Activated naive CD4-positive, alpha-beta T cell treated with Interleukin-2 at 50 U/mL for 16 hours (primary cell): Measurements from ENCODE around the gene AVPI1.
"Not testable (repeated sequence)": the region's sequence is repeated elsewhere in the genome, so short reads cannot be mapped to it uniquely, and the experiment has no call there.

Source experiments
- DNase-seq: peaks from one replicate; pipeline ENCODE4 v3.0.0-alpha.2; 2020

AVPI1 gene

GRCh38 chr10:97640174-97640867, 46.7 kb downstream of the AVPI1 start, which contains the start of gene PI4K2A:
Gene PI4K2A (plus strand): TSS chr10:97640671. CDS start chr10:97640743, 72 bp downstream.
- DNase-seq = peak; percentile 99

DNA sequence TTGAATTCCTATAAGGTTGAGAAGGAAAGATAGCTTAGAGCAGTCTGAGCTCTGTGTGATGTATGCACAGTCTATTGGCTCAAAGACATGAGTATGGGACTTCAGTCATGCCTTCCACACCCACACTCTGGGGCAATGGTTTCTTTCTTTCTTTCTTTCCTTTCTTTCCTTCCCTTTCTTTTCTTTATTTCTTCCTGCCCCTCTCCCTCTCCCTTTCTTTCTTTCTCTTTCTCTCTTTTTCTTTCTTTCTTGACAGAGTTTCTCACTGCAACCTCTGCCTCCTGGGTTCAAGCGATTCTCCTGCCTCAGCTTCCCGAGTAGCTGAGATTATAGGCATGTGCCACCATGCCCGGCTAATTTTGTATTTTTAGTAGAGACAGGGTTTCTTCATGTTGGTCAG, 48.0 kb downstream of the AVPI1 start:
- not testable (repeated sequence) for DNase-seq

- DNase-seq = no peak
Measured at GRCh38 chr10:97635577-97635976, 51.5 kb downstream of the AVPI1 start.

- peak; percentile 11 for DNase-seq
Measured at GRCh38 chr10:97633921-97634320, 53.1 kb downstream of the AVPI1 start.

DNA sequence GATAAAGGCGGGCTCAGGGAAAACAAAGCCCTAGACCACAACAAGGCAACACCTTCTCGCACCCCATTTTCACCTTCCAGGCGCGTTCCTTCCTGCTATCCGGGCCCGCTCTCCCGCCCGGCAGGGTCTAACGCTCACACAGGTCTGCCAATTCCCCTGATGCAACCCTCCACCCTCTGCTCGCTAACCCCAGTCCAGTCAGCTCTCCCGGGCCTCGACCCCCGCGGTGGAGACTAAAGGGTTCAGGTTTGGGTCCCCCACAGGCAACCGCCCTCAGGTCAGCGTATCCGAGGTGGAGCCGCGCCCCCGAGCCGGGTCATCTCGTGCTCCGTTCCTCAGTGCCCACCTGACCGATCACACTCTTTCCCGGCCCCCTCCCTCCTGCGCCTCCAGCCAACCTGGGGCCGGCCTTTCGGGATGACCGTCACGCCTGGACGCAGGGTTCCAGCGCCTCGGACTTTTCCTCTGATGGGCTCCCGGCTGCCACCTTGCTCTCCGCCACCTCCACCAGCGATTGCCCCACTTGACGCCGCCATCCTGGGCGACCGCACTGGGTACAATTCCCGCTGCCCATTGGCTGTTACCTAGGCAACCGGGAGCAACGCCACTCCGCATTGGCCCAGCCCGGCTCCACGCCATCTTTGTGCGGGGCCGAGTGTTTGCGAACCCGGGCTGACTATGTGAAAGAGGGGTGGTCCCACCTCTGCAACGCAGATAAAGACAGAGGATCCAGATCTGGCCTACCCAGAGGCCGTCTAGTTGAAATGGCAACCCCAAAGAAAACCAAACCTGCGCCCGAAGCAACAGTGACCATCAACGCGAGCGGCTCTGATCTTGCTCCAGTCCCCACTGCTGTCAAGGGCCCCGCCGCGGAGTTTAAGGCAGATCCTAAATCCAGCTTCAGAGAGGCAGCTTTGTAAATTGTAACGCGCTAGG, 53.8 kb downstream of the AVPI1 start, which contains the start of gene MORN4:
TSS of gene MORN4 (minus strand) at position 552 of the 936 bp plus-strand sequence. CDS start 13,847 bp downstream, outside the sequence.
- peak; percentile 92 for DNase-seq

DNA sequence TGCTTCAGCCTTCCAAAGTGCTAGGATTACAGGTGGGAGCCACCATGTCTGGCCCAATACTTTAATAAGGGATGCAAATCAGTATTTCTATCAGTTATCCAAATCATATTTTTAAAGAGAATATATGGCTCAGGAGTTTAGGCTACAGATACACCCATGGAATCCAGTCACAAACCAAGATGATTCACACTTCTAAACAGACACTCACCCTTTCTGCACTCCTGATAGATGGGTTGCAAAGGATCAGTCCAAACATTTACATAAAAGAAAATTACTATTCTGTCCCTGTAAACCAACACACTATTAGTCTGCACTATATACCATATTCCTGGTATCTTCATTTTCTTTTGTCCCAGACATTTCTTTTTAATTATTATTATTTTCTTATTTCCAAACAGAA, 55.9 kb downstream of the AVPI1 start:
- DNase-seq = no peak

- DNase-seq = no peak
Measured at GRCh38 chr10:97629289-97629688, 57.8 kb downstream of the AVPI1 start.

- no peak for DNase-seq
Measured at GRCh38 chr10:97628228-97628627, 58.8 kb downstream of the AVPI1 start.

DNA sequence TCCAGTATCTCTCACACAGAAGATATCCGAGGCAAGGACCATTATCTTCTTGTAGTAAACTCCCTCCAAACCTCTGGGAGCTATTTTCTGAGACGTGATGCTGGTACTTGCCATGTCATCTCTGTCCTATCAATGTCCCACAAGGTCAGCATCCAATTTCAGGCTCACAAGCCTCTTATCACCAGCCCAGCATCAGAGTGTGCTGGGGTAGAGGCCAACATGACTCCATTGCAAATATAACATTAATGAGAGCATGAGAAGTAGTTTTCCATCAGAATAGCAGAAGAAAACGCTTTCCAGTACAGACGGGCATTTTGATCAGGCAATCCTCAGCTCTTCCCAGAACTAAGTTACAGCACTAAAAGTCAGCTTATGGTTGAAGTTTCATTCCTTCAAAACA, 59.3 kb downstream of the AVPI1 start:
- DNase-seq = no peak
